DOHH2 (cell line): ENCODE results near the gene OCA2.

Experiments used
- H3F3A ChIP-seq: fragments of 200-600 bp; sonication (generic), shearing (Covaris generic); 2 replicates; pipeline ENCODE4 v1.6.0; 2016; ENCODE audit warnings: antibody characterized with exemption, mild to moderate bottlenecking; ENCODE audit not compliant: control insufficient read depth, insufficient read depth
- H3K27ac ChIP-seq: fragments of 200-600 bp; sonication (generic); 2 replicates; pipeline ENCODE4 v1.5.1; 2014; ENCODE audit warnings: low read depth, mild to moderate bottlenecking, low read length, moderate library complexity
- H3K27me3 ChIP-seq: fragments of 200-600 bp; sonication (generic); 2 replicates; pipeline ENCODE4 v1.6.1; 2014; ENCODE audit warnings: mild to moderate bottlenecking, low read length, mixed read lengths; ENCODE audit not compliant: control insufficient read depth
- H3K36me3 ChIP-seq: fragments of 200-600 bp; sonication (generic); 2 replicates; pipeline ENCODE4 v1.6.1; 2014; ENCODE audit warnings: mild to moderate bottlenecking, low read length, moderate library complexity, mixed read lengths; ENCODE audit not compliant: control insufficient read depth
- H3K4me1 ChIP-seq: fragments of 200-600 bp; sonication (generic); 2 replicates; pipeline ENCODE4 v1.6.1; 2014; ENCODE audit warnings: mild to moderate bottlenecking, low read length, mixed read lengths; ENCODE audit not compliant: control insufficient read depth
- H3K4me2 ChIP-seq: fragments of 200-600 bp; sonication (generic); 2 replicates; pipeline ENCODE4 v1.6.0; 2014; ENCODE audit warnings: mild to moderate bottlenecking, low read length, moderate library complexity
- H3K4me3 ChIP-seq: fragments of 200-600 bp; sonication (generic); 2 replicates; pipeline ENCODE4 v1.5.1; 2014; ENCODE audit warnings: mild to moderate bottlenecking, low read length, mixed read lengths
- H3K79me2 ChIP-seq: fragments of 200-600 bp; sonication (generic); 2 replicates; pipeline ENCODE4 v1.6.1; 2014; ENCODE audit warnings: mild to moderate bottlenecking, low read length, mixed read lengths; ENCODE audit not compliant: control insufficient read depth
- H3K9me2 ChIP-seq: fragments of 200-600 bp; sonication (generic); replicated peaks from 2 replicates; pipeline ENCODE4 v1.6.1; 2014; ENCODE audit warnings: mild to moderate bottlenecking, low read length, mixed read lengths; ENCODE audit not compliant: control insufficient read depth
- H3K9me3 ChIP-seq: fragments of 200-600 bp; sonication (generic); 2 replicates; pipeline ENCODE4 v1.6.1; 2014; ENCODE audit warnings: antibody characterized with exemption, low read length, mixed read lengths; ENCODE audit not compliant: control insufficient read depth, insufficient read depth
- H4K20me1 ChIP-seq: fragments of 200-600 bp; sonication (generic); 2 replicates; pipeline ENCODE4 v1.6.0; 2014; ENCODE audit warnings: low read depth, mild to moderate bottlenecking, antibody characterized with exemption, low read length, moderate library complexity; ENCODE audit not compliant: control insufficient read depth, insufficient read depth
- CTCF ChIP-seq: fragments of 200-600 bp; sonication (generic); IDR thresholded peaks from one replicate; pipeline ENCODE4 v1.5.1; 2014; ENCODE audit warnings: antibody characterized with exemption, mild to moderate bottlenecking, low read depth, low read length; ENCODE audit not compliant: poor library complexity, severe bottlenecking
- EZH2phosphoT487 ChIP-seq: fragments of 200-600 bp; sonication (generic); IDR thresholded peaks from 2 replicates; pipeline ENCODE4 v1.6.1; 2017; ENCODE audit warnings: borderline replicate concordance, mild to moderate bottlenecking, antibody characterized with exemption, low read length, moderate library complexity, mixed read lengths

Gene OCA2

GRCh38 chr15:28112962-28113361 lies 13.8 kb upstream of the OCA2 start:
- no peak overlapping the region for H3K4me3 ChIP-seq
- peaks cover 58% of the 10 kb centered on the region for H3K36me3 ChIP-seq
- no peaks in the 10 kb centered on the region for H3K4me1 ChIP-seq
- H3K9me3 ChIP-seq, result no peaks in the 10 kb centered on the region
- H3K27me3 ChIP-seq, result no peaks in the 10 kb centered on the region
- no peak overlapping the region for H3K4me2 ChIP-seq
- H3K79me2 ChIP-seq, result no peaks in the 10 kb centered on the region
- no peaks in the 10 kb centered on the region for H3F3A ChIP-seq
- no peaks in the 10 kb centered on the region for H4K20me1 ChIP-seq
- no peak overlapping the region for H3K27ac ChIP-seq
- H3K9me2 ChIP-seq, result no peaks in the 10 kb centered on the region
- no peak for TF ChIP-seq EZH2phosphoT487
- no peak for TF ChIP-seq CTCF

- no peaks in the 10 kb centered on the region for H3K9me3 ChIP-seq
- H3K27ac ChIP-seq, result no peak overlapping the region
- TF ChIP-seq CTCF, result no peak
- TF ChIP-seq EZH2phosphoT487, result no peak
- H3F3A ChIP-seq, result no peaks in the 10 kb centered on the region
- H3K4me2 ChIP-seq, result no peak overlapping the region
- H3K4me1 ChIP-seq, result no peaks in the 10 kb centered on the region
- H4K20me1 ChIP-seq, result no peaks in the 10 kb centered on the region
- H3K36me3 ChIP-seq, result peaks cover 53% of the 10 kb centered on the region
- H3K27me3 ChIP-seq, result no peaks in the 10 kb centered on the region
- H3K79me2 ChIP-seq, result no peaks in the 10 kb centered on the region
- no peaks in the 10 kb centered on the region for H3K9me2 ChIP-seq
- H3K4me3 ChIP-seq, result no peak overlapping the region
These were observed 13.1 kb upstream of the OCA2 start for GRCh38 chr15:28112101-28112760.

- H4K20me1 ChIP-seq, result no peaks in the 10 kb centered on the region
- H3K79me2 ChIP-seq, result no peaks in the 10 kb centered on the region
- TF ChIP-seq CTCF, result no peak
- no peak for TF ChIP-seq EZH2phosphoT487
- no peaks in the 10 kb centered on the region for H3K4me1 ChIP-seq
- H3K36me3 ChIP-seq, result peaks cover 46% of the 10 kb centered on the region
- H3K9me3 ChIP-seq, result no peaks in the 10 kb centered on the region
- H3K27me3 ChIP-seq, result no peaks in the 10 kb centered on the region
- H3K4me3 ChIP-seq, result no peak overlapping the region
- no peak overlapping the region for H3K27ac ChIP-seq
- H3K9me2 ChIP-seq, result no peaks in the 10 kb centered on the region
- H3F3A ChIP-seq, result no peaks in the 10 kb centered on the region
- no peak overlapping the region for H3K4me2 ChIP-seq
These were observed 12.4 kb upstream of the OCA2 start for GRCh38 chr15:28111543-28111942.
